GM23338 (cell line): ENCODE measurements around the gene TTLL8. TPM values are rescaled to one million over a fixed set of nuclear protein-coding genes. Genes with fewer than 3 reads are reported as not detected.

ENCODE experiments used
- ATAC-seq: fragments of 200-7000 bp; cut with Tn5 transposase; 3 replicates; pipeline ENCODE4 v1.9.1; 2020
- DNase-seq: peaks from one replicate; pipeline ENCODE4 v3.0.0-alpha.2; 2015; ENCODE audit warnings: low spot score
- H2AFZ ChIP-seq: fragments of 200-600 bp; sonication (generic); 2 replicates; pipeline ENCODE4 v1.8.0; 2016; ENCODE audit warnings: antibody characterized with exemption, mild to moderate bottlenecking, moderate library complexity
- H3F3A ChIP-seq: fragments of 200-600 bp; sonication (generic); replicated peaks from 2 replicates; pipeline ENCODE4 v1.8.0; 2017; ENCODE audit warnings: antibody characterized with exemption, mixed run types, low read depth
- H3K27ac ChIP-seq: fragments of 200-600 bp; sonication (generic); 2 replicates; pipeline ENCODE4 v1.6.1; 2016; ENCODE audit warnings: low read depth
- H3K27me3 ChIP-seq: fragments of 200-600 bp; sonication (generic); 2 replicates; pipeline ENCODE4 v1.8.0; 2016; ENCODE audit warnings: mild to moderate bottlenecking, mixed run types, moderate library complexity; ENCODE audit not compliant: insufficient read depth
- H3K36me3 ChIP-seq: fragments of 200-600 bp; sonication (generic); 2 replicates; pipeline ENCODE4 v1.8.0; 2016; ENCODE audit warnings: mild to moderate bottlenecking; ENCODE audit not compliant: insufficient read depth
- H3K4me1 ChIP-seq: fragments of 200-600 bp; sonication (generic); 2 replicates; pipeline ENCODE4 v1.8.0; 2016; ENCODE audit warnings: mild to moderate bottlenecking, moderate library complexity; ENCODE audit not compliant: insufficient read depth
- H3K4me2 ChIP-seq: fragments of 200-600 bp; sonication (generic); 2 replicates; pipeline ENCODE4 v1.7.1; 2017; ENCODE audit warnings: mixed run types
- H3K4me3 ChIP-seq: fragments of 200-600 bp; sonication (generic); 2 replicates; pipeline ENCODE4 v1.6.1; 2016; ENCODE audit warnings: mixed run types
- H3K79me2 ChIP-seq: fragments of 200-600 bp; sonication (generic); replicated peaks from 2 replicates; pipeline ENCODE4 v1.8.0; 2017; ENCODE audit warnings: mild to moderate bottlenecking; ENCODE audit not compliant: insufficient read depth
- H3K9me2 ChIP-seq: fragments of 200-600 bp; sonication (generic); 2 replicates; pipeline ENCODE4 v1.8.0; 2017; ENCODE audit not compliant: insufficient read depth
- H4K20me1 ChIP-seq: fragments of 200-600 bp; sonication (generic); replicated peaks from 2 replicates; pipeline ENCODE4 v1.8.0; 2017; ENCODE audit warnings: mild to moderate bottlenecking; ENCODE audit not compliant: insufficient read depth
- H3K27ac Mint-ChIP-seq: 2 replicates; pipeline ENCODE4 v1.8.0; 2020; ENCODE audit warnings: inconsistent platforms, mild to moderate bottlenecking, moderate library complexity, mixed read lengths
- H3K27me3 Mint-ChIP-seq: 3 replicates; pipeline ENCODE4 v1.8.0; 2022; ENCODE audit warnings: low read depth, mild to moderate bottlenecking, moderate library complexity, mixed read lengths, inconsistent platforms; ENCODE audit not compliant: insufficient read depth, poor library complexity
- H3K36me3 Mint-ChIP-seq: 3 replicates; pipeline ENCODE4 v1.8.0; 2021; ENCODE audit warnings: low read depth, mild to moderate bottlenecking, inconsistent platforms, moderate library complexity, mixed read lengths
- H3K4me1 Mint-ChIP-seq: 3 replicates; pipeline ENCODE4 v1.8.0; 2020; ENCODE audit warnings: mild to moderate bottlenecking, inconsistent platforms, mixed read lengths
- H3K4me3 Mint-ChIP-seq: 3 replicates; pipeline ENCODE4 v1.8.0; 2021; ENCODE audit warnings: moderate library complexity, mild to moderate bottlenecking, inconsistent platforms, mixed read lengths
- H3K9me3 Mint-ChIP-seq: 3 replicates; pipeline ENCODE4 v1.8.0; 2020; ENCODE audit warnings: moderate library complexity, mild to moderate bottlenecking, inconsistent platforms, mixed read lengths
- EZH2 ChIP-seq: fragments of 200-600 bp; sonication (generic); IDR thresholded peaks from one replicate; pipeline ENCODE4 v1.8.0; 2017; ENCODE audit warnings: antibody characterized with exemption, mild to moderate bottlenecking, low read depth; ENCODE audit not compliant: unreplicated experiment
- JUNB ChIP-seq: IDR thresholded peaks from one replicate; pipeline ENCODE4 v1.6.1; 2016; ENCODE audit warnings: antibody characterized with exemption; ENCODE audit not compliant: unreplicated experiment
- NANOG ChIP-seq: IDR thresholded peaks from 2 replicates; pipeline ENCODE4 v1.6.1; 2016; ENCODE audit warnings: antibody characterized with exemption, borderline replicate concordance
- POLR2AphosphoS5 ChIP-seq: IDR thresholded peaks from 2 replicates; pipeline ENCODE4 v1.6.1; 2016; ENCODE audit warnings: antibody characterized with exemption, low read depth
- STAT1 ChIP-seq: IDR thresholded peaks from one replicate; pipeline ENCODE4 v1.6.1; 2016; ENCODE audit warnings: antibody characterized with exemption; ENCODE audit not compliant: unreplicated experiment
- ZNF114 ChIP-seq: fragments of 250-450 bp; sonication (Bioruptor Pico); IDR thresholded peaks from 2 replicates; pipeline ENCODE4 v1.5.0; 2020; ENCODE audit warnings: mild to moderate bottlenecking, moderate library complexity
- ZNF331 ChIP-seq: fragments of 250-450 bp; sonication (Bioruptor Pico); IDR thresholded peaks from 2 replicates; pipeline ENCODE4 v1.5.0; 2020; ENCODE audit warnings: low read depth, mild to moderate bottlenecking, moderate library complexity
- polyA plus RNA-seq: library from polyadenylated mRNA; unstranded; fragments of >200 nt; fragmentation: Nextera tagmentation; extraction: Ambion mirVana; gene quantifications from 2 replicates; pipeline ENCODE4 v1.2.1, GENCODE V29; 2016
- total RNA-seq: library from RNA; depleted of rRNA; stranded (reverse); fragments of >200 nt; shearing (Covaris generic); gene quantifications from 2 replicates; pipeline ENCODE4 v1.2.3, GENCODE V29; 2014
- TF ChIP-seq, protein P1 (sequence below): IDR thresholded peaks from one replicate; pipeline ENCODE4 v1.6.1; 2018; ENCODE audit warnings: antibody characterized with exemption; ENCODE audit not compliant: unreplicated experiment
- TF ChIP-seq, protein P2 (sequence below): fragments of 250-450 bp; sonication (Bioruptor Pico); IDR thresholded peaks from 2 replicates; pipeline ENCODE4 v1.5.0; 2020; ENCODE audit warnings: mild to moderate bottlenecking, moderate library complexity
- TF ChIP-seq, protein P3 (sequence below), 2 experiments: fragments of 200-600 bp in 1 of 2; sonication (generic) in 1 of 2; conservative IDR thresholded peaks; 2 replicates each; pipeline versions ENCODE4 v1.5.1 to v1.6.1; 2016 to 2017; ENCODE audit warnings: antibody characterized with exemption in 2 of 2, low read depth in 2 of 2, mild to moderate bottlenecking in 2 of 2, moderate library complexity in 1 of 2
- TF ChIP-seq, protein P4 (sequence below): IDR thresholded peaks from 2 replicates; pipeline ENCODE4 v1.6.1; 2016; ENCODE audit warnings: antibody characterized with exemption

Gene TTLL8
- total and polyA plus RNA-seq, 2 experiments from 2014 or later = not detected

DNA sequence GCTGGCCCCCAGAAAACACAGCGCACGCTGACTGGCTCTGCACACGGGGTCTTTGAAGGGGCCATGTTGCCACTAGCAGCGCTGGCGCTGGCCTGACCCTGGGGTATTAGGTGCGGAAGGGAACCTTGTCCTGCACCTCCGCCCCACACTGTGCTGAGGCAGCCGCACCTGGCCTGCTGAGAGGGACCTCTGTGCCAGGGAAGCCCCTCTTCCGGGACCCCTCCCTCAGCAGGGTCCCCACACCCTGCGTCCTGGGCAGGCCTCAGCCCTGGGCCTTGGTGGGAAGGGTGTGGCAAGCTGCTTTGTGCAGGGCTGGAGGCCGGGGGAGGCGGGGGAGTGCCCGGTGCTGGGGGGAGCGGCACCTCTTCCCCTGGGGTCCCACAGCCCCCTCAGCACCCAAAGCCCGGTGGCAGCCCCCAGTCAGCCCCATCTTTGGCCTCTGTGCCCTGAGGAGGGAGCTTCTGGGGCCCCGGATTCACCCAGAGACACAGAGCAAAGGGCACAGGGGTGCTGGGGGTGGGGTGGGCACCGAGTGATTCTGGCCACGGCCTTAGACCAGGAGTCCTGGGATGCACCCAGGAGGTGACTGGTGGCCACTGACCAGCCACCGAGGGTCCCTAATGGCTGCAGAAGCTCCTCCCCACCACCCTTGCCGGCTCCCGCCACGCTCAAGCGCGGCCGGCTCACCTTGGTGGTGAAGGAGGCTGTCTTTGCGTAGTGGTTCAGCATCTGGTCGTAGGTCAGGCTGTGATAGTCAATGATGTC lies 11.4 kb downstream of the TTLL8 start:
- Mint-ChIP-seq H3K4me1 (no peaks in the 10 kb centered on the region), H3K9me3 (no peaks in the 10 kb centered on the region), H3K36me3 (no peaks in the 10 kb centered on the region), H3K27ac (no peak overlapping the region), H3K4me3 (no peak overlapping the region), H3K27me3 (peaks cover 10% of the 10 kb centered on the region)
- no peak overlapping the region for H3K4me2 ChIP-seq
- no peaks in the 10 kb centered on the region for H3K4me1 ChIP-seq
- TF ChIP-seq ZNF331 (no peak), POLR2AphosphoS5 (no peak), STAT1 (no peak), ZNF114 (CRISPR knock-in tag) (no peak), NANOG (no peak), JUNB (no peak), EZH2 (no peak)
- TF ChIP-seq, protein P1, sequence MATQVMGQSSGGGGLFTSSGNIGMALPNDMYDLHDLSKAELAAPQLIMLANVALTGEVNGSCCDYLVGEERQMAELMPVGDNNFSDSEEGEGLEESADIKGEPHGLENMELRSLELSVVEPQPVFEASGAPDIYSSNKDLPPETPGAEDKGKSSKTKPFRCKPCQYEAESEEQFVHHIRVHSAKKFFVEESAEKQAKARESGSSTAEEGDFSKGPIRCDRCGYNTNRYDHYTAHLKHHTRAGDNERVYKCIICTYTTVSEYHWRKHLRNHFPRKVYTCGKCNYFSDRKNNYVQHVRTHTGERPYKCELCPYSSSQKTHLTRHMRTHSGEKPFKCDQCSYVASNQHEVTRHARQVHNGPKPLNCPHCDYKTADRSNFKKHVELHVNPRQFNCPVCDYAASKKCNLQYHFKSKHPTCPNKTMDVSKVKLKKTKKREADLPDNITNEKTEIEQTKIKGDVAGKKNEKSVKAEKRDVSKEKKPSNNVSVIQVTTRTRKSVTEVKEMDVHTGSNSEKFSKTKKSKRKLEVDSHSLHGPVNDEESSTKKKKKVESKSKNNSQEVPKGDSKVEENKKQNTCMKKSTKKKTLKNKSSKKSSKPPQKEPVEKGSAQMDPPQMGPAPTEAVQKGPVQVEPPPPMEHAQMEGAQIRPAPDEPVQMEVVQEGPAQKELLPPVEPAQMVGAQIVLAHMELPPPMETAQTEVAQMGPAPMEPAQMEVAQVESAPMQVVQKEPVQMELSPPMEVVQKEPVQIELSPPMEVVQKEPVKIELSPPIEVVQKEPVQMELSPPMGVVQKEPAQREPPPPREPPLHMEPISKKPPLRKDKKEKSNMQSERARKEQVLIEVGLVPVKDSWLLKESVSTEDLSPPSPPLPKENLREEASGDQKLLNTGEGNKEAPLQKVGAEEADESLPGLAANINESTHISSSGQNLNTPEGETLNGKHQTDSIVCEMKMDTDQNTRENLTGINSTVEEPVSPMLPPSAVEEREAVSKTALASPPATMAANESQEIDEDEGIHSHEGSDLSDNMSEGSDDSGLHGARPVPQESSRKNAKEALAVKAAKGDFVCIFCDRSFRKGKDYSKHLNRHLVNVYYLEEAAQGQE = no peak
- TF ChIP-seq, protein P2, sequence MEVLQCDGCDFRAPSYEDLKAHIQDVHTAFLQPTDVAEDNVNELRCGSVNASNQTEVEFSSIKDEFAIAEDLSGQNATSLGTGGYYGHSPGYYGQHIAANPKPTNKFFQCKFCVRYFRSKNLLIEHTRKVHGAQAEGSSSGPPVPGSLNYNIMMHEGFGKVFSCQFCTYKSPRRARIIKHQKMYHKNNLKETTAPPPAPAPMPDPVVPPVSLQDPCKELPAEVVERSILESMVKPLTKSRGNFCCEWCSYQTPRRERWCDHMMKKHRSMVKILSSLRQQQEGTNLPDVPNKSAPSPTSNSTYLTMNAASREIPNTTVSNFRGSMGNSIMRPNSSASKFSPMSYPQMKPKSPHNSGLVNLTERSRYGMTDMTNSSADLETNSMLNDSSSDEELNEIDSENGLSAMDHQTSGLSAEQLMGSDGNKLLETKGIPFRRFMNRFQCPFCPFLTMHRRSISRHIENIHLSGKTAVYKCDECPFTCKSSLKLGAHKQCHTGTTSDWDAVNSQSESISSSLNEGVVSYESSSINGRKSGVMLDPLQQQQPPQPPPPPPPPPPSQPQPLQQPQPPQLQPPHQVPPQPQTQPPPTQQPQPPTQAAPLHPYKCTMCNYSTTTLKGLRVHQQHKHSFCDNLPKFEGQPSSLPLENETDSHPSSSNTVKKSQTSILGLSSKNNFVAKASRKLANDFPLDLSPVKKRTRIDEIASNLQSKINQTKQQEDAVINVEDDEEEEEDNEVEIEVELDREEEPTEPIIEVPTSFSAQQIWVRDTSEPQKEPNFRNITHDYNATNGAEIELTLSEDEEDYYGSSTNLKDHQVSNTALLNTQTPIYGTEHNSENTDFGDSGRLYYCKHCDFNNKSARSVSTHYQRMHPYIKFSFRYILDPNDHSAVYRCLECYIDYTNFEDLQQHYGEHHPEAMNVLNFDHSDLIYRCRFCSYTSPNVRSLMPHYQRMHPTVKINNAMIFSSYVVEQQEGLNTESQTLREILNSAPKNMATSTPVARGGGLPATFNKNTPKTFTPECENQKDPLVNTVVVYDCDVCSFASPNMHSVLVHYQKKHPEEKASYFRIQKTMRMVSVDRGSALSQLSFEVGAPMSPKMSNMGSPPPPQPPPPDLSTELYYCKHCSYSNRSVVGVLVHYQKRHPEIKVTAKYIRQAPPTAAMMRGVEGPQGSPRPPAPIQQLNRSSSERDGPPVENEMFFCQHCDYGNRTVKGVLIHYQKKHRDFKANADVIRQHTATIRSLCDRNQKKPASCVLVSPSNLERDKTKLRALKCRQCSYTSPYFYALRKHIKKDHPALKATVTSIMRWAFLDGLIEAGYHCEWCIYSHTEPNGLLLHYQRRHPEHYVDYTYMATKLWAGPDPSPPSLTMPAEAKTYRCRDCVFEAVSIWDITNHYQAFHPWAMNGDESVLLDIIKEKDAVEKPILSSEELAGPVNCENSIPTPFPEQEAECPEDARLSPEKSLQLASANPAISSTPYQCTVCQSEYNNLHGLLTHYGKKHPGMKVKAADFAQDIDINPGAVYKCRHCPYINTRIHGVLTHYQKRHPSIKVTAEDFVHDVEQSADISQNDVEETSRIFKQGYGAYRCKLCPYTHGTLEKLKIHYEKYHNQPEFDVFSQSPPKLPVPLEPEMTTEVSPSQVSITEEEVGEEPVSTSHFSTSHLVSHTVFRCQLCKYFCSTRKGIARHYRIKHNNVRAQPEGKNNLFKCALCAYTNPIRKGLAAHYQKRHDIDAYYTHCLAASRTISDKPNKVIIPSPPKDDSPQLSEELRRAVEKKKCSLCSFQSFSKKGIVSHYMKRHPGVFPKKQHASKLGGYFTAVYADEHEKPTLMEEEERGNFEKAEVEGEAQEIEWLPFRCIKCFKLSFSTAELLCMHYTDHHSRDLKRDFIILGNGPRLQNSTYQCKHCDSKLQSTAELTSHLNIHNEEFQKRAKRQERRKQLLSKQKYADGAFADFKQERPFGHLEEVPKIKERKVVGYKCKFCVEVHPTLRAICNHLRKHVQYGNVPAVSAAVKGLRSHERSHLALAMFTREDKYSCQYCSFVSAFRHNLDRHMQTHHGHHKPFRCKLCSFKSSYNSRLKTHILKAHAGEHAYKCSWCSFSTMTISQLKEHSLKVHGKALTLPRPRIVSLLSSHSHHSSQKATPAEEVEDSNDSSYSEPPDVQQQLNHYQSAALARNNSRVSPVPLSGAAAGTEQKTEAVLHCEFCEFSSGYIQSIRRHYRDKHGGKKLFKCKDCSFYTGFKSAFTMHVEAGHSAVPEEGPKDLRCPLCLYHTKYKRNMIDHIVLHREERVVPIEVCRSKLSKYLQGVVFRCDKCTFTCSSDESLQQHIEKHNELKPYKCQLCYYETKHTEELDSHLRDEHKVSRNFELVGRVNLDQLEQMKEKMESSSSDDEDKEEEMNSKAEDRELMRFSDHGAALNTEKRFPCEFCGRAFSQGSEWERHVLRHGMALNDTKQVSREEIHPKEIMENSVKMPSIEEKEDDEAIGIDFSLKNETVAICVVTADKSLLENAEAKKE (CRISPR knock-in tag) = no peak
- TF ChIP-seq, protein P3, sequence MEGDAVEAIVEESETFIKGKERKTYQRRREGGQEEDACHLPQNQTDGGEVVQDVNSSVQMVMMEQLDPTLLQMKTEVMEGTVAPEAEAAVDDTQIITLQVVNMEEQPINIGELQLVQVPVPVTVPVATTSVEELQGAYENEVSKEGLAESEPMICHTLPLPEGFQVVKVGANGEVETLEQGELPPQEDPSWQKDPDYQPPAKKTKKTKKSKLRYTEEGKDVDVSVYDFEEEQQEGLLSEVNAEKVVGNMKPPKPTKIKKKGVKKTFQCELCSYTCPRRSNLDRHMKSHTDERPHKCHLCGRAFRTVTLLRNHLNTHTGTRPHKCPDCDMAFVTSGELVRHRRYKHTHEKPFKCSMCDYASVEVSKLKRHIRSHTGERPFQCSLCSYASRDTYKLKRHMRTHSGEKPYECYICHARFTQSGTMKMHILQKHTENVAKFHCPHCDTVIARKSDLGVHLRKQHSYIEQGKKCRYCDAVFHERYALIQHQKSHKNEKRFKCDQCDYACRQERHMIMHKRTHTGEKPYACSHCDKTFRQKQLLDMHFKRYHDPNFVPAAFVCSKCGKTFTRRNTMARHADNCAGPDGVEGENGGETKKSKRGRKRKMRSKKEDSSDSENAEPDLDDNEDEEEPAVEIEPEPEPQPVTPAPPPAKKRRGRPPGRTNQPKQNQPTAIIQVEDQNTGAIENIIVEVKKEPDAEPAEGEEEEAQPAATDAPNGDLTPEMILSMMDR (conservative IDR thresholded peaks at IDR 0.05; ENCODE audit: low read depth in 2 of 2) = no peak
- TF ChIP-seq, protein P4, sequence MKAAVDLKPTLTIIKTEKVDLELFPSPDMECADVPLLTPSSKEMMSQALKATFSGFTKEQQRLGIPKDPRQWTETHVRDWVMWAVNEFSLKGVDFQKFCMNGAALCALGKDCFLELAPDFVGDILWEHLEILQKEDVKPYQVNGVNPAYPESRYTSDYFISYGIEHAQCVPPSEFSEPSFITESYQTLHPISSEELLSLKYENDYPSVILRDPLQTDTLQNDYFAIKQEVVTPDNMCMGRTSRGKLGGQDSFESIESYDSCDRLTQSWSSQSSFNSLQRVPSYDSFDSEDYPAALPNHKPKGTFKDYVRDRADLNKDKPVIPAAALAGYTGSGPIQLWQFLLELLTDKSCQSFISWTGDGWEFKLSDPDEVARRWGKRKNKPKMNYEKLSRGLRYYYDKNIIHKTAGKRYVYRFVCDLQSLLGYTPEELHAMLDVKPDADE = no peak
- H3F3A ChIP-seq = no peaks in the 10 kb centered on the region
- no peaks in the 10 kb centered on the region for H3K79me2 ChIP-seq
- no peak overlapping the region for H3K27ac ChIP-seq
- H3K36me3 ChIP-seq = no peaks in the 10 kb centered on the region
- H3K27me3 ChIP-seq = no peaks in the 10 kb centered on the region
- H4K20me1 ChIP-seq = no peaks in the 10 kb centered on the region
- ATAC-seq (no peak; the same call in 2 of the 3 replicates), DNase-seq (no peak)
- H2AFZ ChIP-seq = no peak overlapping the region
- H3K9me2 ChIP-seq = no peaks in the 10 kb centered on the region
- H3K4me3 ChIP-seq = no peak overlapping the region
